NAMALWA (cell line): ENCODE results near the gene UROC1.

Experiments
- DNase-seq: peaks from one replicate; pipeline ENCODE4 v3.0.0-alpha.2; 2015; ENCODE audit warnings: low spot score

Gene UROC1

GRCh38 chr3:126494970-126495230 lies 22.7 kb downstream of the UROC1 start:
- DNase-seq, result no peak

GRCh38 chr3:126494204-126494969 lies 23.2 kb downstream of the UROC1 start:
- DNase-seq, result no peak

GRCh38 chr3:126493739-126494138 lies 23.8 kb downstream of the UROC1 start:
- DNase-seq, result no peak

- no peak for DNase-seq
Measured at GRCh38 chr3:126493051-126493450, 24.5 kb downstream of the UROC1 start.

GRCh38 chr3:126491221-126492013 lies 26.2 kb downstream of the UROC1 start:
- DNase-seq, result no peak

GRCh38 chr3:126490619-126491018 lies 27.0 kb downstream of the UROC1 start:
- no peak for DNase-seq

- no peak for DNase-seq
Measured at GRCh38 chr3:126488886-126489569, 28.5 kb downstream of the UROC1 start.

- no peak for DNase-seq
Measured at GRCh38 chr3:126488185-126488584, 29.4 kb downstream of the UROC1 start.

- DNase-seq, result no peak
Measured at GRCh38 chr3:126487151-126487771, 30.3 kb downstream of the UROC1 start.

- DNase-seq, result no peak
Measured at GRCh38 chr3:126486360-126486847, 31.2 kb downstream of the UROC1 start.

GRCh38 chr3:126485956-126486355 lies 31.6 kb downstream of the UROC1 start:
- DNase-seq, result no peak

GRCh38 chr3:126485176-126485897 lies 32.2 kb downstream of the UROC1 start:
- no peak for DNase-seq

- DNase-seq, result no peak
Measured at GRCh38 chr3:126484662-126485061, 32.9 kb downstream of the UROC1 start.

GRCh38 chr3:126484148-126484547 lies 33.4 kb downstream of the UROC1 start:
- DNase-seq, result no peak

- DNase-seq, result no peak
Measured at GRCh38 chr3:126483321-126483761, 34.2 kb downstream of the UROC1 start.

GRCh38 chr3:126482503-126483255 lies 34.9 kb downstream of the UROC1 start:
- DNase-seq, result no peak

GRCh38 chr3:126481808-126482502 lies 35.6 kb downstream of the UROC1 start:
- no peak for DNase-seq

- no peak for DNase-seq
Measured at GRCh38 chr3:126480861-126481260, 36.7 kb downstream of the UROC1 start.

GRCh38 chr3:126480206-126480605 lies 37.4 kb downstream of the UROC1 start:
- no peak for DNase-seq

GRCh38 chr3:126479642-126480041 lies 37.9 kb downstream of the UROC1 start:
- DNase-seq, result no peak
